Body of pancreas (tissue), 4 donors: ENCODE results near the gene LRRC27.

ENCODE experiments used
- POLR2A ChIP-seq, 3 donors: fragments of 450-650 bp; IDR thresholded peaks; one replicate each; pipeline ENCODE4 v1.6.1; 2016; ENCODE audit warnings: antibody characterized with exemption in 3 of 3, mild to moderate bottlenecking in 2 of 3
- TF ChIP-seq, protein P1 (sequence below), 7 experiments: fragments of 450-650 bp in 4 of 7; fragments of 200-600 bp in 3 of 7; sonication (generic) in 3 of 7; IDR thresholded peaks; one replicate each; pipeline ENCODE4 v1.5.1; 2016 to 2019; ENCODE audit warnings: antibody characterized with exemption in 7 of 7

- TF ChIP-seq, protein P1, sequence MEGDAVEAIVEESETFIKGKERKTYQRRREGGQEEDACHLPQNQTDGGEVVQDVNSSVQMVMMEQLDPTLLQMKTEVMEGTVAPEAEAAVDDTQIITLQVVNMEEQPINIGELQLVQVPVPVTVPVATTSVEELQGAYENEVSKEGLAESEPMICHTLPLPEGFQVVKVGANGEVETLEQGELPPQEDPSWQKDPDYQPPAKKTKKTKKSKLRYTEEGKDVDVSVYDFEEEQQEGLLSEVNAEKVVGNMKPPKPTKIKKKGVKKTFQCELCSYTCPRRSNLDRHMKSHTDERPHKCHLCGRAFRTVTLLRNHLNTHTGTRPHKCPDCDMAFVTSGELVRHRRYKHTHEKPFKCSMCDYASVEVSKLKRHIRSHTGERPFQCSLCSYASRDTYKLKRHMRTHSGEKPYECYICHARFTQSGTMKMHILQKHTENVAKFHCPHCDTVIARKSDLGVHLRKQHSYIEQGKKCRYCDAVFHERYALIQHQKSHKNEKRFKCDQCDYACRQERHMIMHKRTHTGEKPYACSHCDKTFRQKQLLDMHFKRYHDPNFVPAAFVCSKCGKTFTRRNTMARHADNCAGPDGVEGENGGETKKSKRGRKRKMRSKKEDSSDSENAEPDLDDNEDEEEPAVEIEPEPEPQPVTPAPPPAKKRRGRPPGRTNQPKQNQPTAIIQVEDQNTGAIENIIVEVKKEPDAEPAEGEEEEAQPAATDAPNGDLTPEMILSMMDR (IDR thresholded peaks at IDR 0.05): no peak
- TF ChIP-seq POLR2A (IDR thresholded peaks at IDR 0.05): no peak
Measured at GRCh38 chr10:132415956-132416355, 84.0 kb downstream of the LRRC27 start.
